A673 (cell line): Measurements from ENCODE around the gene SHMT1. TPM values are rescaled to one million over a fixed set of nuclear protein-coding genes. Genes with fewer than 3 reads are reported as not detected.
"Not testable (repeated sequence)": the region's sequence is repeated elsewhere in the genome, so short reads cannot be mapped to it uniquely, and the experiment has no call there.

Source experiments
- BruUV-seq: library from RNA; stranded (reverse); fragments of 400-500 nt; replicated peaks from 2 replicates; lab custom pipeline; 2021; lab: Mats Ljungman, UMichigan
- CTCF ChIA-PET: fragments of 300-600 bp; sonication (Branson Sonifier 250); formaldehyde crosslinking; loops from one replicate; lab custom pipeline; 2022; ENCODE audit warnings: antibody characterized with exemption; lab: Charles Lee
- POLR2A ChIA-PET: fragments of 300-600 bp; sonication (Branson Sonifier 250); formaldehyde crosslinking; loops from one replicate; lab custom pipeline; 2022; ENCODE audit warnings: antibody characterized with exemption; ENCODE audit not compliant: low non-redundant PET; lab: Charles Lee
- DNase-seq: peaks from one replicate; pipeline ENCODE4 v3.0.0-alpha.2; 2015; ENCODE audit warnings: low spot score
- H3K27ac ChIP-seq: fragments of 200-600 bp; sonication (generic); 2 replicates; pipeline ENCODE4 v1.5.1; 2016; ENCODE audit warnings: mixed run types, low read depth, mild to moderate bottlenecking, mixed read lengths, antibody characterized with exemption, low read length; ENCODE audit not compliant: poor library complexity, severe bottlenecking
- H3K27me3 ChIP-seq: fragments of 200-600 bp; sonication (generic); replicated peaks from 2 replicates; pipeline ENCODE4 v1.6.1; 2017; ENCODE audit warnings: mixed run types, low read depth, mild to moderate bottlenecking, mixed read lengths, antibody characterized with exemption, low read length; ENCODE audit not compliant: insufficient read depth, poor library complexity
- H3K36me3 ChIP-seq: fragments of 200-600 bp; sonication (generic); 2 replicates; pipeline ENCODE4 v1.6.1; 2016; ENCODE audit warnings: mixed run types, mild to moderate bottlenecking, mixed read lengths, antibody characterized with exemption, low read length; ENCODE audit not compliant: insufficient read depth, poor library complexity, severe bottlenecking
- H3K4me1 ChIP-seq: fragments of 200-600 bp; sonication (generic); 2 replicates; pipeline ENCODE4 v1.6.1; 2017; ENCODE audit warnings: mixed run types, mild to moderate bottlenecking, mixed read lengths, antibody characterized with exemption, low read length; ENCODE audit not compliant: insufficient read depth, poor library complexity, severe bottlenecking
- H3K4me3 ChIP-seq: fragments of 200-600 bp; sonication (generic); 2 replicates; pipeline ENCODE4 v1.5.1; 2016; ENCODE audit warnings: low read depth, mixed run types, mild to moderate bottlenecking, mixed read lengths, low read length; ENCODE audit not compliant: poor library complexity, severe bottlenecking
- H3K9me3 ChIP-seq: fragments of 200-600 bp; sonication (generic); 2 replicates; pipeline ENCODE4 v1.6.1; 2016; ENCODE audit warnings: mixed run types, low read depth, mild to moderate bottlenecking, mixed read lengths, antibody characterized with exemption, low read length; ENCODE audit not compliant: poor library complexity, severe bottlenecking
- EZH2 ChIP-seq: fragments of 200-600 bp; sonication (generic); IDR thresholded peaks from 2 replicates; pipeline ENCODE4 v1.6.1; 2017; ENCODE audit warnings: borderline replicate concordance, low read depth, mild to moderate bottlenecking, mixed read lengths, antibody characterized with exemption, low read length; ENCODE audit not compliant: poor library complexity, severe bottlenecking
- intact Hi-C: fragments of 100-400 bp; cut with micrococcal nuclease; formaldehyde crosslinking; loops from one replicate; pipeline ENCODE4 v1.10.0; 2022; ENCODE audit not compliant: unreplicated experiment
- total RNA-seq: library from RNA; stranded (reverse); gene quantifications from 2 replicates; pipeline ENCODE4 v1.2.3, GENCODE V29; 2021
- TF ChIP-seq, protein P1 (sequence below): fragments of 300-800, 200-600 bp; sonication (generic); conservative IDR thresholded peaks from 2 replicates; pipeline ENCODE4 v1.5.1; 2017; ENCODE audit warnings: low read depth, mild to moderate bottlenecking, antibody characterized with exemption, low read length, moderate library complexity, mixed read lengths

SHMT1 gene
- total RNA-seq, 1 experiment from 2014 or later = 54.0 TPM

DNA sequence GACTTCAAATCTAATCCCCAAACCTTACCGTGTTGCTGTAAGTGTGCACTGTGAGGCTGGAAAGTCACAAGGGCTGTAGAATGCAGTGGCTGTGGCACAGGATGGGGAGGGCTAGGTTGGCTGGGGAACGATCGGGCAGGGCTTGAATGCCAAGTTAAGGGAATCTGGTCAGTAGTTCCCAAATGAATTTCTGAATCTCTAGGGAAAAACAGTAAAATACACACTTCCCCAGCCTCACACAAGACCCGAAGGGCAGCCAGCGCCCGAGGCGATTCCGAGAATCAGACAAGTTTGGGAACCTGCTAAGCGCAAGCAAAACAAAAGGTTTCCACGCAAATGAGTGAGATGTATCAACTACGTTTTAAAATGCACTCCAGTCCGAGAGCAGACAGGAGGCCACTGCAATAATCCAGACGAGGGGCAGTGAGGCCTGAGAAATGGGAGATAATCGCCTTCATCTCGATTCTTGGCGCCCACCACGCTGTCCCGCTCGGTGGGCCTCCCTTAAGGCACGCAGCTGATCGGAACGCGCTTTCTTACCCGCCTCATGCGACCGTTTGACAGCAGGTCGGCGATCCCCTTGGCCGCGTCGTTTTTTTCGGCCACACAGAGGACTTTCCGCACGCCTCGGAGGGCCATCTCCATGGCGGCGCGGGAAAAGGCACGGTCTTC is 49.2 kb downstream of the SHMT1 start:
- peak; percentile 17 for DNase-seq
- BruUV-seq = no TSS peak
- no peak for TF ChIP-seq EZH2
- TF ChIP-seq, protein P1, sequence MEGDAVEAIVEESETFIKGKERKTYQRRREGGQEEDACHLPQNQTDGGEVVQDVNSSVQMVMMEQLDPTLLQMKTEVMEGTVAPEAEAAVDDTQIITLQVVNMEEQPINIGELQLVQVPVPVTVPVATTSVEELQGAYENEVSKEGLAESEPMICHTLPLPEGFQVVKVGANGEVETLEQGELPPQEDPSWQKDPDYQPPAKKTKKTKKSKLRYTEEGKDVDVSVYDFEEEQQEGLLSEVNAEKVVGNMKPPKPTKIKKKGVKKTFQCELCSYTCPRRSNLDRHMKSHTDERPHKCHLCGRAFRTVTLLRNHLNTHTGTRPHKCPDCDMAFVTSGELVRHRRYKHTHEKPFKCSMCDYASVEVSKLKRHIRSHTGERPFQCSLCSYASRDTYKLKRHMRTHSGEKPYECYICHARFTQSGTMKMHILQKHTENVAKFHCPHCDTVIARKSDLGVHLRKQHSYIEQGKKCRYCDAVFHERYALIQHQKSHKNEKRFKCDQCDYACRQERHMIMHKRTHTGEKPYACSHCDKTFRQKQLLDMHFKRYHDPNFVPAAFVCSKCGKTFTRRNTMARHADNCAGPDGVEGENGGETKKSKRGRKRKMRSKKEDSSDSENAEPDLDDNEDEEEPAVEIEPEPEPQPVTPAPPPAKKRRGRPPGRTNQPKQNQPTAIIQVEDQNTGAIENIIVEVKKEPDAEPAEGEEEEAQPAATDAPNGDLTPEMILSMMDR = no peak
- H3K27ac ChIP-seq = peak overlapping the region; percentile 86
- intact Hi-C loops = no loop called here
- no peaks in the 10 kb centered on the region for H3K9me3 ChIP-seq
- H3K4me3 ChIP-seq = peak overlapping the region; percentile 90
- peaks cover 30% of the 10 kb centered on the region for H3K4me1 ChIP-seq
- peaks cover 28% of the 10 kb centered on the region for H3K36me3 ChIP-seq
- H3K27me3 ChIP-seq = no peaks in the 10 kb centered on the region
- CTCF ChIA-PET = no interaction called here
- POLR2A ChIA-PET = no interaction called here

DNA sequence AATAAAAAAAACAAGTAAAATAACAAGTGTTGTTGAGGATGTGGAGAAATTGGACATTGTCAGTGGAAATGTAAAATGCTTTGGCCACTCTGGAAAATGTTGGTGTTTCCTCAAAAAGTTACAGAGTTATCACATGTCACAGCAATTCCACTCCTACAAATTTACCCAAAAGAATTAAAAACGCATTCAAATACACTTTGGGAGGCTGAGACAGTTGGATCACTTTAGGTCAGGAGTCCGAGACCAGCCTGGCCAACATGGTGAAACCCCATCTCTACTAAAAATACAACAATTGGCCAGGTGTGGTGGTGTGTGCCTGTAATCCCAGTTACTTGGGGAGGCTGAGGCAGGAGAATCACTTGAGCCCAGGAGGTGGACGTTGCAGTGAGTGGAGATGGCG is 54.1 kb downstream of the SHMT1 start:
- CTCF ChIA-PET = no interaction called here
- H3K4me3 ChIP-seq = no peak overlapping the region
- no peaks in the 10 kb centered on the region for H3K9me3 ChIP-seq
- H3K4me1 ChIP-seq = peaks cover 14% of the 10 kb centered on the region
- no peak for DNase-seq
- TF ChIP-seq, protein P1 = no peak
- no peak for TF ChIP-seq EZH2
- no peaks in the 10 kb centered on the region for H3K27me3 ChIP-seq
- H3K36me3 ChIP-seq = peaks cover 72% of the 10 kb centered on the region
- intact Hi-C loops = no loop called here
- no peak overlapping the region for H3K27ac ChIP-seq
- POLR2A ChIA-PET = no interaction called here
- BruUV-seq = no TSS peak

DNA sequence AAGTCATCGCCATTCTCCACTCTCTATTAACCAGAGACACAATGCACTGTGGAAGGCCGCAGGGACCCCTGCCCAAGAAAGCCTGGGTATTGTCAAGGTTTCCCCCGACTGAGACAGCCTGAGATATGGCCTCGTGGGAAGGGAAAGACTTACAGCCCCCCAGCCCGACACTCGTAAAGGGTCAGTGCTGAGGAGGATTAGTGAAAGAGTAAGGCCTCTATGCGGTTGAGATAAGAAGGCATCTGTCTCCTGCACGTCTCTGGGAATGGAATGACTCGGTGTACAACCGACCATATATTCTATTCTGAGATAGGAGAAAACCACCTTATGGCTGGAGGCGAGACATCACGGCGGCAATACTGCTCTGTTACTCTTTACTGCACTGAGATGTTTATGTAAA is 60.1 kb downstream of the SHMT1 start:
- H3K9me3 ChIP-seq, H3K4me3 ChIP-seq, CTCF ChIA-PET, H3K27me3 ChIP-seq, POLR2A ChIA-PET, H3K4me1 ChIP-seq, H3K27ac ChIP-seq, intact Hi-C loops, DNase-seq: not testable (repeated sequence)
- TSS peak; percentile 1 for BruUV-seq
- peaks cover 87% of the 10 kb centered on the region for H3K36me3 ChIP-seq
